ENCODE results near the gene HOXA1.

HOXA1 gene

DNA sequence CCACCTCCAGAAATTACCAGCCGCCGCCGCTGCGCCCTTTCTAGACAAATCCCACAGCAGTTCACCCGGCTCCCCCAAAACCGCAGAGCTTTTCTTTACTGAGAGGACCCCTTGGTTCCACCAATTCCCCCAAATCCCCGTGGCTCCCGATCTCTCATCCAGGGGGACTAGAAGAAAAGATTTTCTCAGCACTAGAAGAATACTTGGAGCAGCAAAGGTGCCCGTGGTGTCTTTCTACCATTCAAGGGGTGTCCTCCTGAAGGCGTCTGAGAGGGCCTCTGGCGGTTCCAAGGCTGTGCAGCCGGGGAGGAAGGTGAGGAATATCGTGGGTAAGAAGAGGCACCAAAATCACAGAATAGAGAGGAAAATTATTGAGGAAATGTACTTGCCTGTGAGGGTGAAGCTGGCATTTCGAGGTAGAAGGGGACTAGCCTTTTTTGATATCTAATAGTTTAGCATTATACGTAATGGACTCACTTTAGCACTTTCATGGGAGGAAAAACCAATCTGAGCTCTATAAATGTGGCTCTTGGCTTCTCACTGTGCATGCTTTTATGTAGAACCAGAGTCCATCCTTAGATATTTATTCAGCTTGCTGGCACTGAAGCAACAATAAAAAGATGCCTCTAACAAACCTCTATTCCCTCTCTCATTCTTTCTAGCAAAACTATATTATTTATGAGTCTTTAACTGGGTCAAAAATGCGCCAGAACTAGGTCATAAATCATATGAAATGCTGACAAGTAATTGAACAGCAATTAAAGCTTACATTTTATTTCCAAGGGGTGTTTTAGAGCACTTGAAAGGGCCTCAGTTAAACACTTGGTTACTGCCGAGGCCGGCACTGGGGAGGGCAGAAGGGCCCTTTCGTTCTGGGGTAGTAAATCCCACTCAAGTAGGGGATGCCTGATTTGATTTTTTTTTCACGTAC, 20.5 kb upstream of the HOXA1 start:
- no peak for DNase-seq

DNA sequence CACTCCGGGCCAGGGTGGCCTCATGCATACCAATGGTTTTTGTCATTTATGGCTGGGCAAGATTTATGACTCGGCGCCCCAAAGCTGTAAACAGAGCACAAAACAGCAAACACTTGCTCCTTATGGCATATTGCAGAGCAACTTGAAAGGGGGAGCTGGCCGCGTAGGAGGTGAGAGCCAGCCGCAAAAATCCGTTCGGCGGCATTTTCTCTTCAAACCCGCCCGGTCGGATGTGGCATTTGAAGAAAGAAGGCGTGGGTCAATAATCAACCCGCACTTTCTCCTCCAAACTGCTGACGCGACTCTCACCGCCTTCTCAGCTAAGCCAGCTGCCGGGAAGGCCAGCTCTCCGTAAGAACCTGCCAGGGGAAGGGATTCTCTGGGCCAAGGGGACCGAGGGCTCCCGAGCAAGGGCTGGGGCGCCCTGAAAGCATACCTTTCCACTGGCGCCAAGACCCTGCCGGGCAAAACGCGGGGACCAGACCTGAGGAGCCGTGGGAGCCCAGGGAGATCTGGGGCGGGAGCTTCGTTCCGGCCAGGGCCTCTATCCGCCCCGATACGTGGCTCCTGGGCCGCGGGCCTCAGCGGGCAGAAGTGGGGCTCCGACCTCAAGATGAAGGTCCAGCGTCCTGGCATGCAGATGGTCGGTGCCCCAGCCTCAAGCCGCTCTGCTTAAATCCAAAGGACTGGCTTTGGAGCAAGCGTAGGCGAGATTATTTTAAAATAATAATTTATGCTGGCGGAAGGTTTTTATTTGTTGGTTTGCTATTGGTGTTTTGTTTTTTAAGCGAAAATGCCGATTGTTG, 19.6 kb upstream of the HOXA1 start:
- DNase-seq: no peak

DNA sequence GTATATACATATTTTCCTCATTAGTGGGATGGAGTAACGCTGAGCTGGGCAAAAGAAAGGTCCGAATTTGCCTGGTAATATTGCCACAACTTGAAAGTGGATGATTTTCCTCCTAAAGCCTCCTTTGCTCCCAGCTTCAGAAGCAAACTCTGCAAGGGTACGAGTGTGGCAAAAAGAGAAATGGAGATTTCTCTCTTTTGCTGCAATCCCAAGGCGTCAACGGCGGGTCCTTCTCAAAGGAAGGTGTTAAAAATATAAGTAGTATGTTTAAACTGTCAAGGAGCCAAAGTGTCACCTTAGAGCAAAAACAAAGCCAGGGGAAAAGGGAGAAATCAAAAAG, 19.1 kb upstream of the HOXA1 start:
- no peak for DNase-seq

DNA sequence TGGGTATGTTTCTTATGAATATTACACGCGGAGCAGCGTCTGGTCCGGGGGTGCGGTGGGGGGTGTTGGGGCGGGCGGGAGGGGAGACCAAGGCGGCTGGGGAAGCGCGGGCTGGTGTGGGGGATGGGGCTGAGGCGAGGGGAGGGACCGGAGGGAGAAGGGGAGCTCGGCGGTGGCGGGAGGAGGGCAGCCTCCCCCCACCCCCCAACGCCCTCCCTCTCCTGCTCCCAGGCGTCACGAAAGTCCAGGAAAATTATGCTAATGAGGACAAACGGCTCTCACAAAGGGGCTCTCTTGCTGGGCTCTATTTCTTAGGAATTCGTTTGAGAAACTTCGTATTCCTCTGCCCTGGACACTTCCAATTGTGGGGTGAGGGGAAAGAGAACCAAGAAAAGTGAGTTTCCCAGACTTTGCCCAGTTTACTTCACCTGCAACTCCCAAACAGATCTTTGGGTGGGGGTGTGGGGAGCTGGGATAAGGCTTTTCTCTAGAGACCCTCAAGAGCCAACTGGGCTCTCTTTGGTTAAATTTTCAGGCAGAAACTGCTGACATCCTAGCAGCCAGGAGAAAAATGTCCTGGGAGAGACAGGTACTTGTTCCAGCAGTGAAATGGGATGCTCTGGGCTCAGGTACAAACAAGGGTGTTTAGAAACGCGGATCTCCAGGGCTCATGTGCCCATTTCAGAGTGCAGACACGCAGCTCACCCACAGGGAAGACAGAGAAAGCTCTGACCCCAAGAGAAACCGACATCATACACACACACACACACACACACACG, 18.4 kb upstream of the HOXA1 start:
- no peak for DNase-seq

DNA sequence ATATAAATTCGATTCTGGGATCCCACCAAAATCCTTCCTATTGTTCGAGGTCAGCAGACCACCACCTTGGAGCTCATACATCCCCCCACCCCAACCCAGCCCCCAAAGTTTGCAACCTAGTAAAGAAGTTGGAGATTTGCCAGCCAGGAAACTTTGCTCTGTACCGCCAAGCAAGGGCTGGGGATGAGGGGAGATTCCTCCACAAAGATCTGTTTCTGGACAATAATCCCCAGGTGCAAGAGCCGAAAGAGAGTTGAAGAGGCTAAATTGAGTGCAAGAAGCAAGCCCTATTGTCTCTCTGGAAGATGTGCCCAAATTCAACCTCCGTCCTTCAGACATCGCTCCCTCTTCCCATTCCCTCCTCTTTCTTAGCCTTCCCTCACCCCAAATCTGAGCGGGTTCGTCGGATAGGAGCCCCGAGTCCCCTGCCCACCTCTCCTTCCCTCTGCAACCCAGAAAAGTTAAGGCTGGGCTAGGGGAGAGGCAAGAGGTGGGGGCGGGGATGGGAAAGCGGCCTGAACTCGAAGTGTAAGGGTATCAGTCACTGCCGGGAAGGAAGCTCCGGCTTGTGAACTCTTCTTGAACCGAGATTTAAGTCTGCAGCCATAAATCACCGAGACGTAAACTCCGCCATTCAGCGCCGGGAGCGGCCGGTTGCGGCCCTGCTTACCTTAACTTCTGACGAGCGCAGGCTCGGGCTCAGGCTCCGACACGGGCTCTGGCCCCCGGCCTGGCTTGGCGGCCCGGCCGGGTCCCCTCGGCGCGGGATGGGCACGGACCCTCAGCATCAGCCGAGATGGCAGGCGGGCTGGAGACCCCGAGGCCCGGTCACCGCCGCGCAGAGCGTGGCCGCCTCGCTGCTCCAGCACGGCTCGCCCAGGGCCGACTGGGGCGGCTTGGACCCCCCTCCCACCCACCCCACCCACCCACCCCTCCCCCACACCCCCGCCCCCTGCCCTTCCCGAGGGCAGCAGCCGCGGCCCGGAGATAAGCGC, 17.5 kb upstream of the HOXA1 start:
- no peak for DNase-seq

DNA sequence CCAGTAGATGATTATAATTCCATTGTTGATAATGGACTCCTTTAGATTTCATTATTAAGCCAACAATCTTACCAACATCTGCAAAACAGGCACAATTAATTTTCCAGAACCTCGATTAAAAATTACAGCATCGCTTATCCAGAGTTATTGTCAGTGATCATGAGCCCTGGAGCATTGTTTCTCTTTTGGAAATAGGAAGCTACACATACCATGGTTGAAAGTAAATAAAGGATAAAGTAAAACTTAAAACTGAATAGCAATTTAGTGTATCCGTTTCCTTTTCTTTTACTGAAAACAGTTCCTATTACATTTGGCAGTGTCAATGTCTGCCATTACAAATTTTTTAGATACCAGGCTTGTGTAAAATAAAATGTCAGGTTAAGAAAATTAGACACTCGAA, 16.6 kb upstream of the HOXA1 start:
- no peak for DNase-seq

DNA sequence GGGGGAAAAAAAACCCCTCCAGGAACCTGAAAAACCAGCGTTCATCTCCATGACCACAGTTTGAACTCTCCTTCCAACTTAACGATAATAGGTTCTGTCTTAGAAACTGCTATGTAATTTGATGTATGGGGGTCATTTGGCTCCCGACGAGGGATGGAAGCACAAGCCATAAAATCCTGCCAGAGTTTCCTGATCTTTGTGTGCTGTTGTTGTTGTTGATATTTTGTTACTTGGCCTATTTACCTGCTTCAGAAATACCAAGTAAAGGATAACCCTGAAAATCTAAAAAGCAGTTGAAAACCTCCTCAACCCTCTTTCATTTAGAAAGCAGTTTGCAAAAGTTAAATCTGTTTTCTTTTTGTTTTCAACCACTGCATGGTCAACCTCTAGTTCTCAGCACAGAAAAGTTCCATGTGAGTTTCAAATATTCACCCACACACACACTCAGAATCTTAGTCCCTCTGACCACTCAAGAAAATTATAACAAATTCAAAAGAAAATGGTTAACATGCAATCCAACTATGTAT, 16.0 kb upstream of the HOXA1 start:
- DNase-seq: no peak

DNA sequence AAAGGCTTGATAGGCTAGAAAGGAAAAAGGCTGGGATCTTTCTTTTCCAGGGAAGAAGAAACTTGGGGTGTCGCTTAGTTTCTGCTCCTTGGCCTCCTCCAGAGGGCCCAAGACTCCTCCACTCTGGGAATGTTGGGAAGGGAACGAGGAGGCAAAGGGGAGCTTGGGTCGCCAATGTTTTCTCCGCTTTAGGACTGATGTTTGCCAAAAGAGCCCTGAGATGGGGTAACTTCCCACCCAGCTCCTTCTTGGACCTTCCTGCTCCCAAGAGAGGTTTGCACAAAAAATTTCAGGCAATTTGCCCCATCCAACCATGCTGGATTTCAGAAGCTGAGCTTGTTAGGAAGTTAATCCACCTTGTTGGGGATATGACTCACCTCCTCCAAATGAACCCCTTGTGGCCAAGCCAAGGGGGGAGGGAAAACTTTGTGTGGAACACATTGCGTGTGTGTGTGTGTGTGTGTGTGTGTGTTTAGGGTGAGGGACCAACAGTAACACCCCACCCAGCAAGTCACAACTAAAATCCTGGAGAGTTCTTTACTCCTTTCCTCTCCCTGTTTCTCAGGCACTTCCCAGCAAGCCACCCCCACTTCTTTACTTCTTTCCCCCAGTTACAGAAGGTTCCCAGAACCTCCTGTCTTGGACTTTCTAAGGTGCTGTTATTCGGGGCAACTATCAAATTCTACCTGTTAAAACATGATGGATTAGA, 15.4 kb upstream of the HOXA1 start:
- no peak for DNase-seq

DNA sequence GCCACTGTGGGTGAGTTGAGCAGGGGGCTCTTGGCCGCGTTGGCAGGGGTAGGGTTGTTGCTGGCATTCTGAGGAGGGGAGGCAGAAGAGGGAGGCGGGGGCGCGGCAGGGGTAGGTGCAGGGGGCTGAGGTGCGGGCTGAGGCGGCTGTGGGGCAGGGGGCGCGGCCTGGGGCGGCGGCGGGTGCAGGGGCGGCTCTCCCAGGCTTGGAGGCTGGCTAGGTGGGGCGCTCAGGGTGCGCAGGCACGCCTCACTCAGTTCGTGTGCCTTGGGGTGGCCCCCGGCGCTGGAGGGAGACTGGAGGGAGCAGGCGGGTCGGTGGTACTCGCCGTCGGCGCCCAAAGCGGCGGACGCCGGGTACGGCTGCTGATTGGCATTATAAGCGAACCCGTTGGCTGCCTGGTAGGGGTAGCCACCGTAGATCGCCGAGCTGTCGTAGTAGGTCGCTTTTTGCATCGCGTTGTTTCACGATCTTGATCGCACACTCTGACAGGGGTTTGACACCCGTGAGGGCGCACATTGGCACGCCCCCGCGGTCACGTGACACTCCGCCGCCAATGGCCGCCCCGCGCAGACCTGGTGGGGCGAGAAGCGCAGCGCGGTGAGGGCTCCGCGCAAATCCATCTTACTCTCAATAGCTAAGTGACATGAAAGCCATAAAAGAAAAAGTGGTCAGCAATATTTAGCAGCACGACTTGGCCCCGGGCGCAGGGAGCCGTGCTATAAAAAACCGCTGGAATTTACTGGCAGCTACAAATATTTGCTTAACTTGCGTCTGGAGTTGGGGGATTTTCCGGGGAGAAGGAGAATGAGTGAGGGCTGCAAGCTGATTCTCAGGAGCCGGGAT, 14.6 kb upstream of the HOXA1 start:
- DNase-seq: no peak

DNA sequence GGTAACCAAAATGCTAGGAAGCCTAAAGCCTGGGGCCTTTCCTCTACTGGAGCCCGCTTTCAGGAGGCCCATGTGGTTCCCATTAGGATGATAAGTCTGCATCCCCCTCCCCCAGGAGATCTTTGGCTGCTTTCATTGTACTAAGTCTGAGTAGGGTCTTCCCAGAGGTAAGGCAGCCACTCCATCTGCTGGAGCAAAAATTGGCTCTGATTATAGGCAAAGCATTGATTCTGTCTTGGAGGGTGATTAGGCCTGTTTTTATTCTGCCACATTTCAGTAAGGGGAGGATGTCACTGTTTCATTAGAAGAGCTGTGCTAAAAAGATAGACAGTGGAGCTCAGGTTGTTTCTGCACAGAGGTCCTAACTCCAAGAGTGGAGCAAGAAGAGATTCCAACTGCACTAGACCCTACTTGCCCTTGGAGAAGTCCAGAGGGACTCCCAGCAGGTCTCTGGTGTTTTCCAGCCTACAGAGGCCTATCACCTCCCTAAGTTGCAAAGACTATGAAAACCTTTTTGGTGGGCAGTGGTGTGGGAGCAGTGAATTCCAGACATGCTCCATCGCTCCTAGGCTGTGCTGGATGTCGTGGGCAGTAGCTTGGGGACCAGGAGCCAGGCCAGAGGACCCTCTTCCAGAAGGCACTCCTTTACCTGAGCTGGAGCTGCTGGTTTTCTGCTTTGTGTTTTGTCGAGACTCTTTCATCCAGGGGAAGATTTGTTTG, 13.8 kb upstream of the HOXA1 start:
- DNase-seq: no peak

DNA sequence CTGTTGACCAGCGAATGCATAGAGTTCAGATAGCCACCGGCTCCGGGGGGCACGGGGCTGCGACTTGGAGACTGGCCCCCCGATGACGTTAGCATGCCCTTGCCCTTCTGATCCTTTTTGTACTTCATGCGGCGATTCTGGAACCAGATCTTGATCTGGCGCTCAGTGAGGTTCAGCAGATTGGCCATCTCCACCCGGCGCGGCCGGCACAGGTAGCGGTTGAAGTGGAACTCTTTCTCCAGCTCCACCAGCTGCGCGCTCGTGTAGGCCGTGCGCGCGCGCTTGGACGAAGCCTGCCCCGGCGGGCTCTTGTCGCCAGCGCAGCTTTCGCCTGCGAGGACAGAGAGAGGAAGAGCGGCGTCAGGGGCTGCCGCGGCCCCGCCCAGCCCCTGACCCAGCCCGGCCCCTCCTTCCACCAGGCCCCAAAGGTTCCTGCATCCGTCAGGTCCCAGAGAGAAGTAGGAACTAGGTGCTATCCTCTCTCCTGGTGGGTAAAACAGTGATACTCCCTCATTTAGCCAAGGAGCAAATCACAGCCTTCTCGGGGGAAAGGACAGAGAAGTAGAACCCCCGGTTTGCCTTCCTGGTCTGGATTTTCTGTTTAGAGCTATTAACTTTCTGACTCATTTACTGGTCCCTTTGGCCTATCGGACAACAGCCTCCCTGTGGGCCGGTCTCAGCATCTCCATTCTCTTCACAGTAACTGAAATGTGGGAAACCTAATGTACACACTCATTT, 12.8 kb upstream of the HOXA1 start:
- DNase-seq: no peak

DNA sequence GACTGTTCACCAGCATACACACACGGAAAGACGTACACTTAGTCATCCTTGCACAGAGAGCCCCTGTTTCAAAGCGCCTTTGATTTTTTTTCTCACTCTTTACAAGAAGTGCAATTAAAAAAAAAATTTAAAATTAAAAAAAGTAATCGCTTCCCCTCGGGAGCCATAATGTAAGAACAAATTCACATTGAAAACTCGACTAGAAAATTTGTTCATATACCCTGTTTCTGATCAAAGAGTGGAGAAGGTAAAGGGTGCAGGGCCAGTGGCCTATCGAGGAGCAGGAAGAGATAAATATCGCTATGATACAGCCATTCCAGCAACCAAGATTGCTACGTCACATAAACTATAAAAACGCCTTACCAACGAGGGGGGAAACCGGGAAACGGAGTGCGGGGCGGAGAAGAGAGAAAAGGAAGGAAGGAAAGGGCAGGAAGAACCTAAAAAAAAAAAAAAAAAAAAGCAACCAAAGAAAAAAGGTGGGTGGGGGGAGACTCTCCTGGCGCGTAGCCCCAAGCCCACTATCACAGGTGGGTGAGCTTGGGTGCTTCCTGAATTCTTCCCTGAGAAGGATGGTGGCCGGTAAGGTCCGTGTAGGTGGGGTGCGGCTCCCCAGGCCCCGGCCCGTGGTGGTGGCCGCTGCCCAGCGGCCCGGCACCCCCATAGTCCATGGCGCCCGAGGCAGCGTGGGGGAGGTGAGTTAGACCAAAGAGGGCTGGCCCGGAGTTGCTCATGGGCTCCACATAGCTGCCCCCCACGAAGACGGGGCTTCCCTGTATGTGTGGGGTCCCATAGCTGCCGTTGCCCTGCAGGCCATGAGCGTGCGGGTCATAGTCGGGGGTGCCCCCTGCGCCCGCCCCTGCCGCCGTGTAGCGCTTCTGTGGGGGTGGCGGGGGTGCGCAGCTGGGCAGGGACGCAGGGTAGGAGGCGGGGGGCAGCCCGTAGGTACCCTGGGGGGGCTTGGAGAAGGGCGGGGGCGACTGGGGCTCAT, 11.9 kb upstream of the HOXA1 start:
- no peak for DNase-seq

DNA sequence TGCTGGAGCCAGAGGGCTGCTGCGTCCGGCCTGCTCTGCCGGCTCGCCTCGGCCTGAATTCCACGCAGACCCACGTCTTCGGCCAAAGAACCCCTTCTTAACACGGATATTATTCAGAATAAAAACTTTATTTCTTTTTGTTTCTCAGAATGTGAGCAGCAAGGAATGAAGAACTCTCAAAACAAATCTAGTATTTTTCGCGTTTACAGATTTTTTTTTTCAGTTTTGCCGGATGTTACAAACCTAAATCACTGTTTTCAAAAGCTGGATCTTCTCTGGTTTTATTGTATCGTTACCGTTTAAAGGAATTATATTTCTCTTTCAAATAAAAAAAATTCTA, 11.1 kb upstream of the HOXA1 start:
- no peak for DNase-seq

DNA sequence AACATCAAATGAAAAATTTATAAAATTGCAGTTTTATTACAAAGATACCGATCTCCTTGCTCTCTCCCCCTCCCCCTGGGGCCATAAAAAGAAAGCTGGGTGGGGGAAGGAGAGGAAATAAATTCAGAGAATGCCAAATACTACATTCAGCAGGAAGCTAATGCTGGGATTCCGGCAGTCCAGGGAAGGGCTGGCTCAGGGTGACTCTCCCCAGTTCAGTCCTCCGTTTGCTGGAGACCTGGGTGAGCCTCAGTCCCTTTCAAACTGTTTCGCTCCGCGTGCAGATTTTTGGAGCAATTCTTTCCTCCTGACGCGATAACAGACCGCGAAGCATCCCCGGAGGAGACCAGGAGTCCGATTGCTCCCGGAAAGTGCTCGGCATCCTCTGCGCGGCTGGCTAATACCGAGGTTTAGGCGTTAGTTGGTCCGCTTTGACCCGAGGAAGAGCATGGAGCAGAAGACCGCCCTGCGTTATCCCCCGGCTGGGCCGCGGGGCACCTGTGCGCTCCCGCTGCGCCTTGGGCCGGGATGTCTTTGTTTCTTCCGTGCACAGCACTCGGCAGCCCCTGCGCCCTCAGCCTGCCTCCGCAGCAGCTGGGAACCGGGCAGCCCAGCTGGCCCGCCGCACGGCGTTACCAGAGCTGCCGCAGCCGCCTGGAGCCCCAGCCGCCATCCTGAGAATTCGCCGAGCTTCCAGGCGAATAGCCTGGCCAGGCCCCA, 10.5 kb upstream of the HOXA1 start:
- DNase-seq: no peak

DNA sequence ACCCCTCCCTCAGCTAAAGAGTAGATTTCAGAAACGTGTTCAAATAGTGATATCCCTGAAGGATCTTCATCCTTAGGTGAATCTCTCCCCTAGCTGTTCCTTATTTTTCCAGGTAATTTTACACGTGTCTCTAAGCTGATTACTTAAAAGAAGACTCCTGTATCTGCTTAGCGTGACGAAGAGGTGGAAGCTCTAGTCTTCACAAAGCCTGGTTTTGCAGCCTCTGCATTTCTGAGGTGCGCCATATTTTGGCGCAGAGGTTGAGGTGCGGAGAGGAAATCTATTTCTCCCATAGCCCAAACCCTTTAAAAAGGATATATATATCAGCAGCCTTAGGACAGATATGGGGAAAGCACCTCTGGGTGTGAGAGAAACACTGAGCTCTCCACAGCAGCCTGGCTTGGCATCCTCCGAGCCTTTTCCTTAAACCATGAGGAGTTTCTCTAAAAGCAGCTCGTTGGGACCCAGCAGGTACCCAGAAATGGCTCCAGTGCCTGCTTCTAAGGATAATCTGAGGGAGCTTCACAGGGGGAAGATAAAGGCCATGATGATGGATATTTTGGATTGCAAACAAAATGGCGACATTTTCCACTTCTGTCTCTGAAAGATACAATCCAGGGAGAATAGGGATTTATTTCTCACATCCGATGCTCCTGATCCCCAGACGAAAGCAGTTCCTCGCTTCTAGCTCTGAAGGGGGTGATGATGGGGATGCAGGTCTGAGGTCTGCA, 9.7 kb upstream of the HOXA1 start:
- DNase-seq: no peak

DNA sequence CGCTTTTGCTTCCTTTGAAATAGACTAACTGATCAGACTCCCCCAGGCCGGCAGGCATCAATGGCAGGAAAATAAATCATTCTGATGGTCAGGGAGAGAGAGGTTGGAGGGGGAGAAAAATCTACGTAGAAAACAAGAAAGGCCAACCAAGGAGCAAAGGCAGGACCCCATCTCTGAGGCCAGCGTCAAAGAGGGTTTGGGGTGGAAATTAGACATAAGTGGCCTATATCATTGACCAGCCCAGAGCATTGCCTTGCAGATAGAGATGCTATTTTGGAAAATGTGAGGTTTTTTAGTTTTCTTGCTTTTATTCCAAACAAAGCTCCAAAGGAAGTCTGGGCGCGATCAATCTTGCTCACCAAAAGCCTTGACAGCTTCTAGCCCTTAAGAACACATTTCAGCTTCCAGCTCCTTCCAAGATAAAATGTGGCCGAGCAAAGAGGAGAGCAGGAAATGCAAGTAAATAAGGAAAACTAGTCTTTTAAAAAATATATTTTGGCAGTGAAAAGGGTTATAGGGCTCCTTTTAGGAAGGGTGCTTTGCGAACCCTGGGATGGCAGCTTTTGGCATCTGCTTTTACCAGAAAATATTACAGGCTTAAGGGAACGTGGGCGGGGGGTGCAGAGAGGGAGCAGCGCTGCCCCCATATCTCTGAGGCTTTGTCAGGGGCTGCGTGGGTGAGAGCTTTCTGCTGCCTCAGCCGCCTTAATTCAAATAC, 8.7 kb upstream of the HOXA1 start:
- no peak for DNase-seq

Measured in SHP77 treated with DMSO at 0.1 percent for 48 hours (cell line).